ENCODE measurements around the gene KIF18A.

The KIF18A gene

GRCh38 chr11:28043930-28044709 is 63.8 kb downstream of the KIF18A start:
- no peak for DNase-seq (ENCODE audit: low read depth, low spot score)
- TF ChIP-seq CTCF (IDR thresholded peaks at IDR 0.05; ENCODE audit: insufficient read depth, low read length, missing control alignments): no peak
- no peak overlapping the region for H3K4me3 ChIP-seq (ENCODE audit: low read depth, low read length)
- POLR2A ChIA-PET: no interaction called here
- CTCF ChIA-PET: interaction anchor here (0.6 kb wide), 1 partner anchor 11 kb away, joined by 3 read pairs; no protein-coding TSS in a partner anchor

- TF ChIP-seq CTCF (IDR thresholded peaks at IDR 0.05; ENCODE audit: insufficient read depth, low read length, missing control alignments): no peak
- ChIA-PET CTCF (no interaction called here), POLR2A (no interaction called here)
- no peak overlapping the region for H3K4me3 ChIP-seq (ENCODE audit: low read depth, low read length)
- no peak for DNase-seq (ENCODE audit: low read depth, low spot score)
Measured at GRCh38 chr11:28040384-28040783, 67.6 kb downstream of the KIF18A start.

GRCh38 chr11:28038775-28039174 is 69.2 kb downstream of the KIF18A start:
- ChIA-PET CTCF (no interaction called here), POLR2A (no interaction called here)
- no peak for TF ChIP-seq CTCF (IDR thresholded peaks at IDR 0.05; ENCODE audit: insufficient read depth, low read length, missing control alignments)

GRCh38 chr11:28026634-28027290 is 81.2 kb downstream of the KIF18A start:
- POLR2A ChIA-PET: no interaction called here
- TF ChIP-seq CTCF (IDR thresholded peaks at IDR 0.05; ENCODE audit: insufficient read depth, low read length, missing control alignments): no peak
- CTCF ChIA-PET: no interaction called here
- no peak overlapping the region for H3K4me3 ChIP-seq (ENCODE audit: low read depth, low read length)
- DNase-seq (ENCODE audit: low read depth, low spot score): no peak

More at GRCh38 chr11:28038775-28039174, 69.2 kb downstream of the KIF18A start:
- no peak for DNase-seq (ENCODE audit: low read depth, low spot score)
- H3K4me3 ChIP-seq (ENCODE audit: low read depth, low read length): no peak overlapping the region

- no peak overlapping the region for H3K4me3 ChIP-seq (ENCODE audit: low read depth, low read length)
- DNase-seq (ENCODE audit: low read depth, low spot score): peak; percentile 16
- ChIA-PET CTCF (no interaction called here), POLR2A (no interaction called here)
- TF ChIP-seq CTCF (IDR thresholded peaks at IDR 0.05; ENCODE audit: insufficient read depth, low read length, missing control alignments): no peak
Measured at GRCh38 chr11:28017816-28018215, 90.1 kb downstream of the KIF18A start.

- ChIA-PET CTCF (no interaction called here), POLR2A (no interaction called here)
- no peak overlapping the region for H3K4me3 ChIP-seq (ENCODE audit: low read depth, low read length)
- DNase-seq (ENCODE audit: low read depth, low spot score): no peak
- TF ChIP-seq CTCF (IDR thresholded peaks at IDR 0.05; ENCODE audit: insufficient read depth, low read length, missing control alignments): no peak
Measured at GRCh38 chr11:28011813-28012212, 96.1 kb downstream of the KIF18A start.
